Putamen (tissue), 1 donor: ENCODE results near the gene SLC7A5.
"Not testable (repeated sequence)": the region's sequence is repeated elsewhere in the genome, so short reads cannot be mapped to it uniquely, and the experiment has no call there.

Experiments used
- DNase-seq: peaks from one replicate; pipeline ENCODE4 v3.0.0-alpha.2; 2016; ENCODE audit warnings: low spot score

SLC7A5 gene

GRCh38 chr16:87822108-87822970 lies 47.0 kb downstream of the SLC7A5 start:
- no peak for DNase-seq

DNA sequence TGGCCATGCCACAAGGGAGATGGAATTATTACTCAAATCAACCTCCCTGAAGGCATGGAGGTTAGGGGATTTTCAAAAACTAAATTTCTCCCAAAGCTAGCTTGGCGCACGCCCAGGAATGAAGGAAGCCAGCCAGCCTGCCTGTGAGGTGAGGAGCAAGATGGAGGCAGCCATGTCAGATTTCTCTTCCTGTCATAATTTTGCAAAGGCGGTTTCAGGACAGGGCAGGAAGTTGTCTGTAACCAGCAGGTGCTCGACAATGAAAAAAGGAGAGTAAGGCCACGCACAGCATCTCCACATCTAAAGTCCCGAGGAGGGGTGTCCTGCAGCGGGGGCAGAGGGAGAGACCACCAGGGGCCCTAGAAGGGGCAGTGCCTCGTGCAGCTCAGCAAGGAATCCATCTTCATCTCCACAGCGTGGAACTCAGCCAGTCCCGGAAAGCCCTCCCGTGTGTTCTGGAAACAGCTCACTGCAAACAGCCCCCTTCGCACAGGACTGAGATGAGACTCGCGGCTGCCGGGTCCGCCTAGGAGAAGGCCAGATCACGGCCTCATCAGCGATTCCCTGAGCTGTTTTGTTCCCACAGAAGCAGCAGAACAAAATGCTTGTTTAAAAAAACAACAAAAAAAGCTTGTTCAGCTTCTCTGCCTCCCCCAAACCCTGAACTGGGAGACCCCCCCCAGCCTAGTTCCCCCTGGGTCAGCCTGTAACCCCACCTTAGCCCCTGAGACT lies 47.8 kb downstream of the SLC7A5 start:
- no peak for DNase-seq

GRCh38 chr16:87819983-87820382 lies 49.3 kb downstream of the SLC7A5 start:
- DNase-seq: no peak

DNA sequence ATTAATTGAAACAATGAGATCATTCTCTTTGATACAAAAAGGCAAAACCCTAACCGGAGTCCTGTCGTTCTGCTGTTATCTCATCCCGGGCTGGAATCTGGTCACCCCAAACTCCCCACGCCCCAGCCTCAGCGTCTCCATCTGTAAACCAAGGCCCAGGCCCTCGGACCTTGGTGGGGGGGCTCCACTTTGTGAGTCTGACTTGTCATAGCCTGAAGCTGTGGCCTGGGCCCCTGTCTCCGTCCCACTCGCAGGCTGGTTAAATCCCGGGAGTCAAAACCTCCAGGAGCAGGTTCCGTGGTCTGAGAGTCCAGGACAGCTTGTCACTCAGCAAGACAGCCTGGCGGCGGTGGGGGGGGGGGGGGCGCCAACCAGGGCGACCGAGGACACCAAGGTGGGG lies 50.0 kb downstream of the SLC7A5 start:
- no peak for DNase-seq

DNA sequence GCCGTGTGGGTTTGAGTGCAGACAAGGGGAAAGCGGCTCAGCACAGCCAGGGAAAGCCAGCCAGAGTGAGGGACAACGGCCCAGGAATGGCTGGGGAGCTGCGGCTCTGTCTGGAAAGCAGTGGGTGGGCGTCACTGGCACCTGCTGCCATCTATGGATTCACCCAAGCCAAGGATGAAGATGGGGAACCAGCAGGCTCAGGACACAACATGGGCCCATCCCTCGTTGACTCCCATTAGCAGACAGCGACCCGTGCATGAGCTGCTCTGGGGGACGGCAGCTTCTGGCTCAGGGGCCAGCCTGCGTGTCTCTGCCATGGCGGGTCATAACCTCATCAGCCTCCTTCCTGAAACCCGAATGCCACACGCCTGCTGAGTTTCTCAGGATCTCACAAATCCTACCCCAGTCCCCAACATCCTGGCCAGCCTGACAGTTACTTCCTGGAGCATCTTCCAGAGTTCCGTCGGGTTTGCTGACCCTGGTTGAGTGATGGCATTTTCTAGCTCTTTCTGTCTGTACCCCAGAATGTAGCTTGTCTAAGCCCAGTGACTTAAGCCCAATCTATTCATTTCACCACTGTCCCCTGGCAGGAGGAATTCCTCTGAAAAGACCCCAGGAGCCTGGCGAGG lies 50.7 kb downstream of the SLC7A5 start:
- DNase-seq: no peak

DNA sequence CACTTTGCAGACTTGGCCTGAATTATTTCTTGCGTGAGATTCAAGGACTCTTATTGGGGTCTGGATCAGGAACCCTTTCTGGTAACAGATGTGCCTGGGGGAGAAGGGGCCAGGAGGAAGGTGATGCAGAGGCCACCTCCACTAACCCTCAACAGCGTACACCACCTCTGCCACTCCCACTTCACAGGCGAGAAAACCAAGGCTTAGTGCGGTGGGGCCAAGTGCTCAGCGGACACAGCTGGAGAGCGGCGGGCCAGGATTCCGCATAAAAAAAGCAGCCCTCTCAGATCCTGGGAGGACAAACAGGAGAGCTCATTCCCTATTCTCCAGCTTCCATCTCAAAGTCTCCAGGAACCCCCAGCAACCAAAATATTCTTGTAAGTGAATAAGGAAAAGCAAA lies 51.4 kb downstream of the SLC7A5 start:
- DNase-seq: no peak

DNA sequence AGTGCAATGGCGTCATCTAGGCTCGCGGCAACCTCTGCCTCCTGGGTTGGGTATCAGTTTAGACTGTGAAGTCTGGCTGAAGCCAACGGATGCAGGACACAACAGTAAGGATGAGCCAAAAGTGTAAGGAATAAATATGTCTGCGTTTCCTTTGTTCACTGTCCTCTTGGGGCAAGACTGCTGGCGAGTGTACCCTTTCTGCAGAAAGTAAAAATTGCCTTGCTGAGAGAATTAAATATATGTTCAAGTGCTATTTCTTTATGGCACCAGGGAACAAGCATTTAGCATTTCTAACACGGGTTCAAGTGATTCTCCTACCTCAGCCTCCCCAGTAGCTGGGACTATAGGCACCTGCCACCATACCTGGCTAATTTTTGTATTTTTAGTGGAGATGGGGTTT lies 51.9 kb downstream of the SLC7A5 start:
- not testable (repeated sequence) for DNase-seq

GRCh38 chr16:87816507-87817100 lies 52.7 kb downstream of the SLC7A5 start:
- no peak for DNase-seq

- no peak for DNase-seq
Measured at GRCh38 chr16:87815567-87815966, 53.7 kb downstream of the SLC7A5 start.

DNA sequence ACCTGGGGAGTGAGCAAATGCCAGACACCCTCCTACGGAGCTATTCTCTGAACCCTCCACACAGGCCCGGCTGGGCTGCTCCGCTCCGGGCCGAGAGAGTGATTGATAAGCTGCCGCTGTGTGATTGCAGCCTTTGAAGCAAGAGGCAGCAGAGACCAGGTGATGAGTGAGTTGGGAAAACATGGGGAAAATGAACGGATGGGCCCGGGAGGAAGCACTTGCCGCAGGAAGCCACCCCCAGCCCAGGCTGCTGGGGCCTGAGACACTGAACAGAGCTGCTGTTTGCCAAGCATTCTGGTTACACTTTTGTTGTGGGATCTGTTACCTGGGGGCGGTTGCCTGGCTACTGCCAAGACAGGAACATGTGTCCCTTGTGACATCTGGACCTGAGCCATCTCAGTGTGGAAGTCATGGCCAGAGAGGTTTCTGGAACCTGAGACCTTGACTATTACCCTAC lies 57.1 kb downstream of the SLC7A5 start:
- DNase-seq: no peak

GRCh38 chr16:87811454-87811853 lies 57.9 kb downstream of the SLC7A5 start:
- not testable (repeated sequence) for DNase-seq

DNA sequence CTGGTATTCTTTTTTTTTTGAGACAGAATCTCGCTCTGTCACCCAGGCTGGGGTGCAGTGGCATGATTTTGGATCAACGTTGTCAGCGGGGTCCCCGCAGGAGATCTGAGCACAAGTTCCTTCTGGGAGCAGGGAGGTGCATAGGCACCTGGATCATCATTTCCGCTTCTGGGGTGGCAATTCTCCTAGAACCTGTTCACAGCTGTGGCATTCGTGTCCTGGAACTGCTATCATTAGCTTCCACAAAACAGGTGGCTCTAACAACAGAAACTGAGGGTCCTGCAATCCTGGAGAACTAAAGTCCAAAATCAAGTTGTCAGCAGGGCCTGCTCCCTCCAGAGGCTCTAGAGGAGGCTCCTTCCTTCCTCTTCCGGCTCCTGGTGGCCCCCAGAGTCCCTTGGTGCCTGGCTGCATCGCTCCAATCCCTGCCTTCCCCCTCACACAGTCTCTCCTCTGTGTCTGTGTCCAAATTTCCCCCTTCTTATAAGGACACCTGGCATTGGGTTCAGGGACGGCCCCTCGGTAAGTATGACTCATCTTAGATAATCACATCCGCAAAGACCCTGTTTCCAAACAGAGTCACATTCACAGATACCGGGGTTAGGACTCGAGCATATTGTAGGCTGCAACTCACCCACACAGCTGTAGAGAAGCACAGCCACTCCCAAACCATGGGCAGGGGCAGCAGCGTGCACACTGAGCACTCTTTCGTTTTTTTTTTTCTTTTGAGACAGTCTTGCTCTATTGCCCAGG lies 60.0 kb downstream of the SLC7A5 start:
- no peak for DNase-seq

GRCh38 chr16:87808108-87808507 lies 61.2 kb downstream of the SLC7A5 start:
- DNase-seq: no peak

DNA sequence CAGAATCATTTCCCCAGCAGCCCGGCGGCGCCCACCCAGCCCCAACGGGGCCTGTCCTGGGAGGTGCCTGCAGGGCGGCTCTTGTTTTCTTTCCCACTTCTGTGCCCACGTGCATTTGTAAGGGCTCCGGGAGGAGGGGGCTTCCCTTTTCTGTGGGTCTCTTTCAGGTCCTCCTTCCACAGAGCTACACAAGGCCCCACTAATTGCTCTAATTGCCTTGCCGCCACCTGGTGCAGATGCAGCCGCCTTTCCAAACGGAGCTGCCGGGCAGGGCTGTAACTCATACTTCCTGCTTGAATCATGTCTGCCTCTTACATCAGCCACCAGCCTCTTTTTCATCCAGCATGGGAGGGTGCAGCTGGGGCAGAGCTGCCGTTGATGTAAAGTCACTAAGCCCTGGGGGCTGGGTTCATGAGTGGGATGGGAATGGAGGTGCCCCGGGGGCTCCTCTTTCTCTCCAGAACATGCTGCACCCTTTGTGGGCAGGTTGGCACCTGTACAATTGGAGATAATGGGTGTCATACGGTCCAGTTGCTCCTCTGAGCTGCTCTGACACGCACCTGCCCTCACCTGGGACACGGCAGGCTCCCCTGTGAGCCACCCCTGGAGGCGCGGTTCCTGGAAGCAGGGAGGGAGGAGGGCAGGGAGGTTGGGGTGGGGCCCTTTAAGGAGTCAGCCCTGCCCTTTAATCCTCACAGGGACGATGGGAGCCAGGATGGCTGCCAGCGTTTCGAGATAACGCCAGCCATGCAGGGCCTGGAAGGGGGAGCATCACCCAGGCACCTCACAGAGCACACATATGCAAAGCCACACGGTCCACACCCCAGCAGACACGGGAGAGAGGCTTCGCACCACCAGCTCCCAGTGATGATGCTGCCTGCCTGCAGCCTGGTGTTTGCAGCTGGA lies 62.4 kb downstream of the SLC7A5 start:
- peak; percentile 45 for DNase-seq

- no peak for DNase-seq
Measured at GRCh38 chr16:87806261-87806640, 63.1 kb downstream of the SLC7A5 start.

DNA sequence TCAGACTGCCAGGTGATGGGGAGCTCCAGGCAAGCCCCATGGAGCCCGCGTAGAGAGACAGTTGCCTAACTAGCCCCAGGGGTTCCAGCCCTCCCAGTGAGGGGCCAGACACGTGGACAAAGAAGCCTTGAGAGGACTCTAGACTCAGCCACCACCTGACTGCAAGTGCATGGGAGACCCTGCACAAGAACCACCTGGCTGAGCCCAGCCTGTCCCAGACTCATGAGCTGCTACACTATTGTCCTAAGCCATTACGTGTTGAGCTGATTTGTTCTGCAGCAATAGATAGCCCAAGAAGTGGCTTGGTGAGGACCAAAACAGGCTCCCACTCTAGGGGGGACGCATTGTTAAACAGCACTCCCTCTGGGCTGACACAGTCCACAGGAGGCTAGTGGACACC lies 65.9 kb downstream of the SLC7A5 start:
- DNase-seq: no peak

DNA sequence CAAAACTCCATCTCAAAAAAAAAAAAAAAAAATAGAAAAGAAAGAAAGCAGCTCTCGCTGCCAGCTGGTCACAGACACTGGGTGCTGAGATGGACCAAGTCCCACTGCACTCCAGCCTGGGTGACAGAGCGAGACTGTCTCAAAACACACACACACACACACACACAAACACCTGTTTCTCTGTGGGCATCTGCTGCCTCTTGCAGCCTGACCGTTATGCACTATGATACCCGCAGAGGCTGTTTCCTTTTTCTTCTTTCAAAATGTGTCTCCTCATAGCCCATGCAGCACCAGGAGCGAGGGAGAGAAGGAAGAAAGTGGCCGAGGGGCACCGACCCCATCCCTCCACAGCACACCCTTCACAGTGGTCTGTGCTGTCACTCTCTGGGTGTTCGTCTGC lies 66.6 kb downstream of the SLC7A5 start:
- no peak for DNase-seq

DNA sequence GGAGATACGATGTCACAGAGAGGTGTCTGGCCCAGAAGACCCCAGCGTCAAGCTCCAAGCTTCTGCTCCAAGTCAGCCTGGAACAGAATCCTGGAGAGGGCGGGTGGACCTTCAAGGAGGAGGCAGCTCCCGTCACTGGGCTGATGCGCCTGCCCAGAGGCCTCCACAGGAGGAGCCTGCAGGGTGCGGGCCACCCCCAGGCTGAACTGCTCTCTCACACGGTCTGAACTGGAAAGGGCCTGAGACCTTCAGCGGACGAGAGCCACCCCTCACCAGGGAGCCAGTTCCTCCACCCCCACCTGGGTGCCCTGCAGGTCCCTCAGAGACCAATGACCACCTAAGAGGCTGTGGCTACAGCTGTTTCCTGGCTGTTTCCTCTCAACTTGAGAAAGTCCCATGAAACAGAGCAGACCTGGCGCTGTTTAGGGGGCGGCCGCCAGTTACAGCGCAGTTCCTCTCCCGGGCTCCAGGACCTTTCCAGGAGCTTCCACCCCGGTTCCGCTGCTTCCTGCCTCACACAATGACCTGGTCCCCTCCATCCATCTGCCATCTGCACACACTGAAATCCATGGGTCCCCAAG lies 67.5 kb downstream of the SLC7A5 start:
- DNase-seq: no peak

- no peak for DNase-seq
Measured at GRCh38 chr16:87800497-87800896, 68.8 kb downstream of the SLC7A5 start.

GRCh38 chr16:87795336-87795735 lies 74.0 kb downstream of the SLC7A5 start:
- DNase-seq: no peak
